Measurements from ENCODE around the gene SETD1A. TPM values are rescaled to one million over a fixed set of nuclear protein-coding genes. Genes with fewer than 3 reads are reported as not detected.

SETD1A gene
- total and polyA plus RNA-seq, 2 of the 4 experiments (the other 2 are of a cell fraction), result 0.54 to 5.8 TPM

- no peak for TF ChIP-seq NFE2L2 (IDR thresholded peaks at IDR 0.05; ENCODE audit: low read depth, low read length)
- TF ChIP-seq CHD1 (IDR thresholded peaks at IDR 0.05; ENCODE audit: low read depth, low read length), result no peak
- TF ChIP-seq, protein P1, sequence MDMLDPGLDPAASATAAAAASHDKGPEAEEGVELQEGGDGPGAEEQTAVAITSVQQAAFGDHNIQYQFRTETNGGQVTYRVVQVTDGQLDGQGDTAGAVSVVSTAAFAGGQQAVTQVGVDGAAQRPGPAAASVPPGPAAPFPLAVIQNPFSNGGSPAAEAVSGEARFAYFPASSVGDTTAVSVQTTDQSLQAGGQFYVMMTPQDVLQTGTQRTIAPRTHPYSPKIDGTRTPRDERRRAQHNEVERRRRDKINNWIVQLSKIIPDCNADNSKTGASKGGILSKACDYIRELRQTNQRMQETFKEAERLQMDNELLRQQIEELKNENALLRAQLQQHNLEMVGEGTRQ (IDR thresholded peaks at IDR 0.05; ENCODE audit: low read depth, low read length), result no peak
- no peak for TF ChIP-seq SMC3 (IDR thresholded peaks at IDR 0.05; ENCODE audit: low read depth, low read length)
- TF ChIP-seq MAFK (IDR thresholded peaks at IDR 0.05; ENCODE audit: low read depth, low read length), result no peak
- TF ChIP-seq RFX5 (IDR thresholded peaks at IDR 0.05; ENCODE audit: low read depth, low read length), result no peak
- Histone ChIP-seq H2AK5ac (ENCODE audit: low read depth, low read length) (no peak overlapping the region), H2BK5ac (ENCODE audit: low read depth, low read length, poor library complexity, severe bottlenecking) (no peak overlapping the region), H2BK120ac (ENCODE audit: low read depth, low read length) (no peak overlapping the region), H2AFZ (replicated peaks; ENCODE audit: low read length, poor library complexity) (no peak overlapping the region), H3K27ac (ENCODE audit: insufficient read depth, low read length) (no peak overlapping the region), H3K18ac (ENCODE audit: low read depth, low read length) (no peak overlapping the region), H3K9me1 (ENCODE audit: insufficient read depth, low read length) (peaks cover 9% of the 10 kb centered on the region), H4K5ac (ENCODE audit: low read depth, low read length) (no peak overlapping the region), H3K9ac (ENCODE audit: low read depth, low read length) (no peak overlapping the region), H3K9me3 (ENCODE audit: control insufficient read depth, insufficient read depth, low read length) (no peaks in the 10 kb centered on the region), H3K56ac (ENCODE audit: extremely low read depth, insufficient read depth, low read length) (no peak overlapping the region), H3K79me1 (ENCODE audit: low read depth in 1 of 2, low read length in 2 of 2) (peaks cover 0 to 35% of the 10 kb centered on the region in 2 experiments; a peak in 2 of 4 replicates), H2BK15ac (ENCODE audit: low read depth, low read length) (no peak overlapping the region), H3K23ac (ENCODE audit: low read depth, low read length) (no peak overlapping the region), H3K4me2 (ENCODE audit: low read depth, low read length) (no peak overlapping the region), H4K20me1 (ENCODE audit: insufficient read depth, low read length) (no peaks in the 10 kb centered on the region), H3K27me3 (ENCODE audit: control insufficient read depth, insufficient read depth, low read length) (no peaks in the 10 kb centered on the region), H4K91ac (ENCODE audit: insufficient read depth, low read depth, low read length) (no peak overlapping the region), H4K8ac (ENCODE audit: low read depth in 2 of 2, low read length in 2 of 2) (no peak overlapping the region), H3K4me1 (ENCODE audit: control insufficient read depth, insufficient read depth, low read length) (peaks cover 25% of the 10 kb centered on the region), H3K36me3 (ENCODE audit: control insufficient read depth, insufficient read depth, low read length) (peaks cover 1% of the 10 kb centered on the region; the same call in 1 of the 2 replicates), H3K4me3 (ENCODE audit: insufficient read depth, low read depth, low read length) (no peak overlapping the region), H3K4ac (ENCODE audit: low read depth, low read length) (no peak overlapping the region), H3K14ac (replicated peaks; ENCODE audit: low read depth, low read length) (no peak overlapping the region), H2BK20ac (ENCODE audit: low read depth, low read length) (no peak overlapping the region), H2AK9ac (replicated peaks; ENCODE audit: low read depth, low read length, poor library complexity) (no peak overlapping the region)
- no TSS peak for BruUV-seq (replicated peaks)
- intact Hi-C loops (cut with micrococcal nuclease), result no loop called here
- ChIA-PET CTCF (no interaction called here), POLR2A (ENCODE audit: unreplicated experiment) (no interaction called here)
- DNase-seq (no peak), ATAC-seq (ENCODE audit: low read depth) (no peak)
- no CpG with 5 or more reads among the region's 6 CpGs for WGBS, 2 experiments (ENCODE audit: extremely low coverage in 2 of 2, insufficient read length in 1 of 2)
- in situ Hi-C loops (cut with MboI; ENCODE audit: low sequenced_read_pairs), result no loop called here
- dilution Hi-C loops (cut with HindIII; ENCODE audit: low sequenced_read_pairs, unreplicated experiment), result no loop called here
Measured at GRCh38 chr16:31003744-31004143, 46.2 kb downstream of the SETD1A start.

All from IMR-90 (cell line).